ENCODE results near the gene CFAP119.
A peak's percentile ranks its signal among the peaks of the same experiment; 100 is the strongest.

The CFAP119 gene

DNA sequence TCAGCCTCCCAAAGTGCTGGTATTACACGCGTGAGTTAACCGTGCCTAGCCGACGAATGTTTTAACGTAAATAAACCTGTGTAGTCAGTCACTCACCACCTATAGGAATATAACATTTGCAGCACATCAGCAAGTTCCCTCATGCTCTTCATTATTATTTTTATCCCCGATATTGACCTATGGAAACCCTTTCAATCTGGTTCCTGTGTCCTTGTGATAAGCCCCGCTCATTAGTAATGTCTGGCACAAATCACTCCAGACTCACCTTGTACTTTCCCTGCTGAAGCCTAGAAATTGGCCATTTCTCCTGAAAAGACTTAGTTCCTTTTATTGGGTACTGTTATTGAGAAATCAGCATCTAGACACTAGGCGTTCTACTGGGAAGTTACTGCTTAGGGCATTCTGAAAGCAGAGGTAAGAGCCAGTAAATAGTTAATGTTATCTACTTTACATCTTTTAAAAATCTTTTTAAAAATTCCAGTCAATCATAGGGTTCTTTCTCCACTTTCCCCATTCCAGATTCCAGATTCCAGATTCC is 15.2 kb downstream of the CFAP119 start:
- H3K9ac ChIP-seq (ENCODE audit: low read length) = no peak overlapping the region
- H3K27ac ChIP-seq (ENCODE audit: low read depth, low read length) = no peak overlapping the region
- H3K36me3 ChIP-seq (ENCODE audit: control insufficient read depth, insufficient read depth, low read length) = peaks cover 41% of the 10 kb centered on the region
- H3K4me3 ChIP-seq (ENCODE audit: low read depth, low read length) = no peak overlapping the region
- no peaks in the 10 kb centered on the region for H3K27me3 ChIP-seq (ENCODE audit: control insufficient read depth, insufficient read depth, low read length)
- 0 out of 2 replicates have a peak, but pooled peaks cover 7% of the 10 kb centered on the region for H3K4me1 ChIP-seq (ENCODE audit: control insufficient read depth, insufficient read depth, low read length)
- no peaks in the 10 kb centered on the region for H3K9me3 ChIP-seq (ENCODE audit: control insufficient read depth, insufficient read depth, low read depth, low read length)

DNA sequence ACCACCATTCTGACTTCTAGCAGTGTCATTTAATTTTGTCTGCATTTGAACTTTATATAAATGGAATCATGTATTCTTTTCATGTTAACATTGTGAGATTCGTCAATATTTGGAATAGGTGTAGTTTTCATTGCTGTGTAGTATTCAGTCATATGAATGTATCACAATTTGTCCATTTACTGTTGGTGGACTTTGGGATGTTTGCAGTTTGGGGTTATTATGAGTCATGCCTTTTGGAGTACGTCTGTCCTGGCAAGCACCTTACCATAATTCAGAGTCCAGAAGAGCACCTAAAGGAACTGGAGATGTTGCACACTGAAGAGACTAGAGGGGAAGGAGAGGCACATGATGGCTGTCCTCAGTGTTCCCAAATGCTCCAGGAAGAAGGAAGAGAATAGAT is 16.8 kb downstream of the CFAP119 start:
- Histone ChIP-seq H3K4me3 (ENCODE audit: low read depth, low read length) (no peak overlapping the region), H3K36me3 (ENCODE audit: control insufficient read depth, insufficient read depth, low read length) (peaks cover 31% of the 10 kb centered on the region), H3K9me3 (ENCODE audit: control insufficient read depth, insufficient read depth, low read depth, low read length) (no peaks in the 10 kb centered on the region), H3K27ac (ENCODE audit: low read depth, low read length) (no peak overlapping the region), H3K27me3 (ENCODE audit: control insufficient read depth, insufficient read depth, low read length) (no peaks in the 10 kb centered on the region), H3K9ac (ENCODE audit: low read length) (no peak overlapping the region), H3K4me1 (ENCODE audit: control insufficient read depth, insufficient read depth, low read length) (peaks cover 20% of the 10 kb centered on the region; the same call in 1 of the 2 replicates)

DNA sequence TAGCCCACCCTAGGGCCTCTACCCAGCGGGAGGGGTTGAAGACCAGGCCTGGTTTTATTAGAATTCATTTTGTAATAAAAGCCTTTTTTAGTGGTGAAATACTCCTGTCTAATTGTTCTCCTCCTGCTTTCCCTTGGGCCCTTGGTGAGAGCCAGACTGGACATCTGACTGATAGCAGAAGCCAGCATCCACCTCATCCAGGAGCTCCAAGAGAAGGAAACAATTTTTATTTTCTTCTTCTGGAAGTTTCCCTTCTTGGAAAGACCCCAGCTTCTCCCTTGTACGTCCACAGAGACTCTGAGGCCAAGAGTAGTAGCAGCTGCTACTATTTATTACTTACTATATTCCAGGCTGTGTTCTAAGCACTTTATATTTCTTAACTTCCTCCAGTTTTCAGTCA is 17.7 kb downstream of the CFAP119 start:
- Histone ChIP-seq H3K9ac (ENCODE audit: low read length) (no peak overlapping the region), H3K36me3 (ENCODE audit: control insufficient read depth, insufficient read depth, low read length) (peaks cover 37% of the 10 kb centered on the region), H3K27me3 (ENCODE audit: control insufficient read depth, insufficient read depth, low read length) (no peaks in the 10 kb centered on the region), H3K27ac (ENCODE audit: low read depth, low read length) (no peak overlapping the region), H3K4me3 (ENCODE audit: low read depth, low read length) (no peak overlapping the region), H3K4me1 (ENCODE audit: control insufficient read depth, insufficient read depth, low read length) (peaks cover 24% of the 10 kb centered on the region; the same call in 1 of the 2 replicates), H3K9me3 (ENCODE audit: control insufficient read depth, insufficient read depth, low read depth, low read length) (no peaks in the 10 kb centered on the region)

DNA sequence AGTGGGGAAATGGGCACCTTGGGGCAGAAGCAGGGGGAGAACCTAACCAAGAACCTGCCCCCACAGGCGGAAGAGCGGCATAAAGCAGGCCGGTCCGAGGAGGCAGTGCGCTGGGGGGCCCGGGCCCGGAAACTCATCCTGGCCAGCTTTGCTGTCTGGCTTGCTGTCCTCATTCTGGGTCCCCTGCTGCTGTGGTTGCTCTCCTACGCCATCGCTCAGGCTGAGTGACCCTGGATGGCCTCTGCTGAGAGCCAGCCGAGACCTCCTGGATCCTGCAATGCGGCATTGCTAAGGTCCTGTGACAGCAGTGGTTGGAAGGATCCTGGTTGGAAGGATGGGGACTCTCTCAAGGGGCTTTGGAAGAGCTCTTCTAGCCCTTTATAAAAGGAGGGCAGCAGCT is 18.1 kb downstream of the CFAP119 start:
- peaks cover 24% of the 10 kb centered on the region; the same call in 1 of the 2 replicates for H3K4me1 ChIP-seq (ENCODE audit: control insufficient read depth, insufficient read depth, low read length)
- H3K9me3 ChIP-seq (ENCODE audit: control insufficient read depth, insufficient read depth, low read depth, low read length) = no peaks in the 10 kb centered on the region
- H3K4me3 ChIP-seq (ENCODE audit: low read depth, low read length) = no peak overlapping the region
- H3K9ac ChIP-seq (ENCODE audit: low read length) = no peak overlapping the region
- H3K36me3 ChIP-seq (ENCODE audit: control insufficient read depth, insufficient read depth, low read length) = peaks cover 42% of the 10 kb centered on the region
- H3K27me3 ChIP-seq (ENCODE audit: control insufficient read depth, insufficient read depth, low read length) = no peaks in the 10 kb centered on the region
- H3K27ac ChIP-seq (ENCODE audit: low read depth, low read length) = no peak overlapping the region

DNA sequence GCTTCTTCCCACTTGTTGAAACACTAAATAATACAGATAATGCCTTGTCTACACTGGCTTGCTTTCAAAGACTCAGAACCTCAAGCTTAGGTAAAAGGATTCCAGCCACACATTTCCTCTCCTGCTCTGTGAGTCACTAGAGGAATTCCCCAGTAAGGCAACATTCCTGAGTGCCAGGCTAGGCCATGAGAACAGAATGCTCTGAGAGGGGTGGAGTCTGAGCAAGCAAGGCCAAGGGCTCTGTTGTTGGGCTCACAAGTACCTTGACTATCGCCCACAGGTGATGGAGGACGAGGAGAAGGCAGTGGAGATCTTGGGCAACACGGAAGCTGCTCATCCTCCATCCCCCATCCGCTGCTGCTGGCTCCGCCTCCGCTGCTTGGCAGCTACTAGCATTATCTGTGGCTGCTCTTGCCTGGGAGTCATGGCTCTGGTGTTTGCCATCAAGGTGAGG is 20.4 kb downstream of the CFAP119 start:
- Histone ChIP-seq H3K9ac (ENCODE audit: low read length) (peak overlapping the region; percentile 54), H3K27ac (ENCODE audit: low read depth, low read length) (no peak overlapping the region), H3K9me3 (ENCODE audit: control insufficient read depth, insufficient read depth, low read depth, low read length) (no peaks in the 10 kb centered on the region), H3K36me3 (ENCODE audit: control insufficient read depth, insufficient read depth, low read length) (peaks cover 64% of the 10 kb centered on the region), H3K4me1 (ENCODE audit: control insufficient read depth, insufficient read depth, low read length) (peaks cover 18% of the 10 kb centered on the region; the same call in 1 of the 2 replicates), H3K27me3 (ENCODE audit: control insufficient read depth, insufficient read depth, low read length) (no peaks in the 10 kb centered on the region), H3K4me3 (ENCODE audit: low read depth, low read length) (no peak overlapping the region)

DNA sequence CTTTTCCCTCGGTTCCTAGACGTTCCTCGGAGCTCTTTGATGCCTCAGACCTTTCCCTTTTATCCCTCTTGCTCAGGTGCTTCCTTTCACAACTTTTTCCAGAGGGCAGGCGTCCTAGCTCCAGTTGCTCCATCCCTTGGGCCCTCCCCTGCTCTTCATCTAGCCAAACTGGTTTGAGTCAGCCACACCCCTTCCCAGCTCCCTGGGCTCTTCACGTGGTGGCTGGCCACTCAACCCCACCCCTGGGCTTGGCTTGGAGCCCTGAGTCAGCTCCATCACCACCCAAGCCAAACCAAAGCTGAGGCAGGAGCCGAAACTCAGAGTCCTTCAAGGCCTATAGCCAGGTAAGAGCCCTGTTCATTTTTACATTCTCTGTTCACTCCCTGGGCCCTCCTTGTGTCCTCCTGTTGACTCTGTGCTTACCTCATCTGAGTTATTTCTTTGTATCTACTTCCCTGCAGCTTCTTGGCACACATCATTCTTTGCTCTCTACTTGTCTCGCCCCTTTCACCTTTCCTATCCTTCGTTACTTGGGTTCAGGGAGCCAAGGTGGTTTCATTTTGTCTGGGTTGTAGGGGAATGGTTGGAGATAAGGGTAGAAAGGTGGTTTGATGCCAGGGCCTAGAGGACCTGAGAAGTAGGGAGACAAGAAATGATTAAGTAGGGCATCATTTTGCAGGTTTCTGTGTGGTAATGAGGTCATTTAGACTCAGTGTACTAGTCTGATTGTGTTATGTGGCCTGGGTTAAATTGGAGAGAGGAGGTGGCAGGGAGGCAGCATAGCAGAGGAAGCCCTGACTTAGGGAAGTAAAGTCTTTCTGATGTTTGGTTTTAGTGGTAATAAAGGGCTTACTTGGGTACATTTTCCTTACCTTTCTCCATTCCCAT is 21.3 kb downstream of the CFAP119 start:
- H3K36me3 ChIP-seq (ENCODE audit: control insufficient read depth, insufficient read depth, low read length) = peaks cover 73% of the 10 kb centered on the region
- peak overlapping the region; percentile 54 for H3K9ac ChIP-seq (ENCODE audit: low read length)
- no peaks in the 10 kb centered on the region for H3K9me3 ChIP-seq (ENCODE audit: control insufficient read depth, insufficient read depth, low read depth, low read length)
- H3K4me1 ChIP-seq (ENCODE audit: control insufficient read depth, insufficient read depth, low read length) = peaks cover 18% of the 10 kb centered on the region; the same call in 1 of the 2 replicates
- no peaks in the 10 kb centered on the region for H3K27me3 ChIP-seq (ENCODE audit: control insufficient read depth, insufficient read depth, low read length)
- peak overlapping the region; percentile 27; the same call in 1 of the 2 replicates for H3K4me3 ChIP-seq (ENCODE audit: low read depth, low read length)
- H3K27ac ChIP-seq (ENCODE audit: low read depth, low read length) = no peak overlapping the region

DNA sequence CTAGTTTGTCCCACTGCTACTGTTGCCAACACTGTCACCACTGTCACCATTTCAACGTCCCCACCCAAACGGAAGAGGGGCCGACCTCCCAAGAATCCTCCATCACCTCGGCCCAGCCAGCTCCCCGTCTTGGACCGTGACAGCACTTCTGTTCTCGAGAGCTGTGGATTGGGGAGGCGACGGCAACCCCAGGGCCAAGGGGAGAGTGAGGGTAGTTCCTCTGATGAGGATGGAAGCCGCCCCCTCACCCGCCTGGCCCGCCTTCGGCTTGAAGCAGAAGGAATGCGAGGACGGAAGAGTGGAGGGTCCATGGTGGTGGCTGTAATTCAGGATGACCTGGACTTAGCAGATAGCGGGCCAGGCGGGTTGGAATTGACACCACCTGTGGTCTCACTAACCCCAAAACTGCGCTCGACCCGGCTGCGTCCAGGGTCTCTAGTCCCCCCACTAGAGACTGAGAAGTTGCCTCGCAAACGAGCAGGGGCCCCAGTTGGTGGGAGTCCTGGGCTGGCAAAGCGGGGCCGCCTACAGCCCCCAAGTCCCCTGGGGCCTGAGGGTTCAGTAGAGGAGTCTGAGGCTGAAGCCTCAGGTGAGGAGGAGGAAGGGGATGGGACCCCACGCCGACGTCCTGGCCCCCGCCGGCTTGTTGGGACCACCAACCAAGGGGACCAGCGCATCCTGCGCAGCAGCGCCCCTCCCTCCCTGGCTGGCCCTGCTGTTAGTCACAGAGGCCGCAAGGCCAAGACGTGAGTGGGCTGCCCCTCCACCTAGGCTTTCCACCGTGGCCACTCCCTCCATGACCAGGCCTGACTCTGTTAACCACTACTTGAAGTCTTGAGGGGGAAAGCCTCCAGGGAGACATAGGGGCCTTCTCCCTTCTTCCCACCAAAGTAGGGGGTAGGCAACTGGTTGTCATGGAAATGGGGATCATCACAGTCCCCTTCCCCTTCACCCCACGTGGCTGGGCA is 22.6 kb downstream of the CFAP119 start:
- peaks cover 18% of the 10 kb centered on the region; the same call in 1 of the 2 replicates for H3K4me1 ChIP-seq (ENCODE audit: control insufficient read depth, insufficient read depth, low read length)
- no peaks in the 10 kb centered on the region for H3K9me3 ChIP-seq (ENCODE audit: control insufficient read depth, insufficient read depth, low read depth, low read length)
- H3K36me3 ChIP-seq (ENCODE audit: control insufficient read depth, insufficient read depth, low read length) = peaks cover 71% of the 10 kb centered on the region
- no peak overlapping the region for H3K4me3 ChIP-seq (ENCODE audit: low read depth, low read length)
- H3K9ac ChIP-seq (ENCODE audit: low read length) = no peak overlapping the region
- no peak overlapping the region for H3K27ac ChIP-seq (ENCODE audit: low read depth, low read length)
- H3K27me3 ChIP-seq (ENCODE audit: control insufficient read depth, insufficient read depth, low read length) = no peaks in the 10 kb centered on the region

DNA sequence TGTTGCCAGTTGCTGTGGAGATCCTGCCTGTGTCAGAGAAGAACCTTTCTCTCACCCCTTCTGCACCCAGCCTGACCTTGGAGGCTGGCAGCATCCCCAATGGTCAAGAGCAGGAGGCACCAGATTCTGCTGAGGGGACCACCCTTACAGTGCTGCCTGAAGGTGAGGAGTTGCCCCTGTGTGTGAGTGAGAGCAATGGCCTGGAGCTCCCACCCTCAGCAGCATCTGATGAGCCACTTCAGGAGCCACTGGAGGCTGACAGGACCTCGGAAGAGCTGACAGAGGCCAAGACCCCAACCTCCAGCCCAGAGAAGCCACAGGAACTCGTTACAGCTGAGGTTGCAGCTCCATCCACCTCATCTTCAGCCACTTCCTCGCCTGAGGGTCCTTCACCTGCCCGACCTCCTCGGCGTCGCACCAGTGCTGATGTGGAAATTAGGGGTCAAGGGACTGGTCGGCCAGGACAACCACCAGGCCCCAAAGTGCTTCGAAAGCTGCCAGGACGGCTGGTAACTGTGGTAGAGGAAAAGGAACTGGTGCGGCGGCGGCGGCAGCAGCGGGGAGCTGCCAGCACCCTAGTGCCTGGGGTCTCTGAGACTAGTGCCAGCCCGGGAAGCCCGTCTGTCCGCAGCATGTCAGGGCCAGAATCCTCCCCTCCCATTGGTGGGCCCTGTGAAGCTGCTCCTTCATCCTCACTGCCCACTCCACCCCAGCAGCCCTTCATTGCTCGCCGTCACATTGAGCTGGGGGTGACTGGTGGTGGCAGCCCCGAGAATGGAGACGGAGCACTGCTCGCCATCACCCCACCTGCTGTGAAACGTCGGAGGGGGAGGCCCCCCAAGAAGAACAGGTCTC is 23.8 kb downstream of the CFAP119 start:
- peaks cover 75% of the 10 kb centered on the region for H3K36me3 ChIP-seq (ENCODE audit: control insufficient read depth, insufficient read depth, low read length)
- no peaks in the 10 kb centered on the region for H3K27me3 ChIP-seq (ENCODE audit: control insufficient read depth, insufficient read depth, low read length)
- no peak overlapping the region for H3K27ac ChIP-seq (ENCODE audit: low read depth, low read length)
- no peak overlapping the region for H3K4me3 ChIP-seq (ENCODE audit: low read depth, low read length)
- H3K9ac ChIP-seq (ENCODE audit: low read length) = no peak overlapping the region
- no peaks in the 10 kb centered on the region for H3K9me3 ChIP-seq (ENCODE audit: control insufficient read depth, insufficient read depth, low read depth, low read length)
- H3K4me1 ChIP-seq (ENCODE audit: control insufficient read depth, insufficient read depth, low read length) = peaks cover 18% of the 10 kb centered on the region; the same call in 1 of the 2 replicates

DNA sequence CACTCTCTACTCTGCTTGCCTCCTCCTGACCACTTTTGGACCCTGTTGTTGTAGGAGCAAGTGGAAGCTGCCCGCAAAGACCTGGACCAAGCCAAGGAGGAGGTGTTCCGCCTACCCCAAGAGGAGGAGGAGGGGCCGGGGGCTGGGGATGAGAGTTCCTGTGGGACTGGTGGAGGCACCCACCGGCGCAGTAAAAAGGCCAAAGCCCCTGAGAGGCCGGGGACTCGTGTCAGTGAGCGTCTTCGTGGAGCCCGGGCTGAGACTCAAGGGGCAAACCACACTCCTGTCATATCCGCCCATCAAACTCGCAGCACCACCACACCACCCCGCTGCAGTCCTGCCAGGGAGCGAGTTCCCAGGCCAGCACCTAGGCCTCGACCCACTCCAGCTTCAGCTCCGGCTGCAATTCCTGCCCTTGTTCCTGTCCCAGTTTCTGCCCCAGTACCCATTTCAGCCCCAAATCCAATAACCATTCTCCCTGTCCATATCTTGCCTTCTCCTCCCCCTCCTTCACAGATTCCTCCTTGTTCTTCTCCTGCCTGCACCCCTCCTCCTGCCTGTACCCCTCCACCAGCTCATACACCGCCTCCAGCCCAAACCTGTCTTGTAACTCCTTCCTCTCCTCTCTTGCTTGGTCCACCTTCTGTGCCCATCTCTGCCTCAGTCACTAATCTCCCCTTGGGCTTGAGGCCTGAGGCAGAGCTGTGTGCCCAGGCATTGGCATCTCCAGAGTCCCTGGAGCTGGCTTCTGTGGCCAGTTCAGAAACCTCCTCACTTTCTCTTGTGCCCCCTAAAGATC is 24.7 kb downstream of the CFAP119 start:
- no peak overlapping the region for H3K27ac ChIP-seq (ENCODE audit: low read depth, low read length)
- H3K36me3 ChIP-seq (ENCODE audit: control insufficient read depth, insufficient read depth, low read length) = peaks cover 80% of the 10 kb centered on the region

More for the DNA sequence above, 24.7 kb downstream of the CFAP119 start:
- H3K4me1 ChIP-seq (ENCODE audit: control insufficient read depth, insufficient read depth, low read length) = peaks cover 18% of the 10 kb centered on the region; the same call in 1 of the 2 replicates
- H3K4me3 ChIP-seq (ENCODE audit: low read depth, low read length) = no peak overlapping the region
- no peaks in the 10 kb centered on the region for H3K27me3 ChIP-seq (ENCODE audit: control insufficient read depth, insufficient read depth, low read length)
- no peak overlapping the region for H3K9ac ChIP-seq (ENCODE audit: low read length)
- no peaks in the 10 kb centered on the region for H3K9me3 ChIP-seq (ENCODE audit: control insufficient read depth, insufficient read depth, low read depth, low read length)

Measured in HUES6 (cell line).